Dendritic cell treated with granulocyte-macrophage colony-stimulating factor and Interleukin-4, amounts not matched to agents 40 ng/mL and 50 ng/mL, for 4 days (primary cell): ENCODE results near the gene NPAS3.

Experiments
- H3K27ac Mint-ChIP-seq: one replicate; pipeline ENCODE4 v1.8.0; 2022; ENCODE audit warnings: mild to moderate bottlenecking, mixed read lengths
- H3K27me3 Mint-ChIP-seq: one replicate; pipeline ENCODE4 v1.8.0; 2022; ENCODE audit warnings: mild to moderate bottlenecking, mixed read lengths
- H3K36me3 Mint-ChIP-seq: one replicate; pipeline ENCODE4 v1.8.0; 2022; ENCODE audit warnings: low read depth, mixed read lengths
- H3K4me1 Mint-ChIP-seq: one replicate; pipeline ENCODE4 v1.8.0; 2022; ENCODE audit warnings: low read depth, mixed read lengths
- H3K4me3 Mint-ChIP-seq: one replicate; pipeline ENCODE4 v1.8.0; 2022; ENCODE audit warnings: mild to moderate bottlenecking, moderate library complexity, mixed read lengths
- H3K9me3 Mint-ChIP-seq: one replicate; pipeline ENCODE4 v1.8.0; 2022; ENCODE audit warnings: mixed read lengths
- intact Hi-C: fragments of 100-400 bp; cut with micrococcal nuclease; formaldehyde crosslinking; loops from one replicate; pipeline ENCODE4 v1.15.0; 2022

NPAS3 gene

GRCh38 chr14:33505266-33505962 is 566.7 kb downstream of the NPAS3 start:
- intact Hi-C loops = no loop called here
- H3K9me3 Mint-ChIP-seq = no peaks in the 10 kb centered on the region
- H3K27me3 Mint-ChIP-seq = no peaks in the 10 kb centered on the region
- H3K4me1 Mint-ChIP-seq = no peaks in the 10 kb centered on the region
- H3K4me3 Mint-ChIP-seq = no peak overlapping the region
- no peaks in the 10 kb centered on the region for H3K36me3 Mint-ChIP-seq
- H3K27ac Mint-ChIP-seq = no peak overlapping the region

GRCh38 chr14:33505963-33506329 is 567.3 kb downstream of the NPAS3 start:
- no peaks in the 10 kb centered on the region for H3K27me3 Mint-ChIP-seq
- no peaks in the 10 kb centered on the region for H3K9me3 Mint-ChIP-seq

GRCh38 chr14:33508126-33509062 is 569.7 kb downstream of the NPAS3 start:
- Mint-ChIP-seq H3K4me3 (no peak overlapping the region), H3K4me1 (no peaks in the 10 kb centered on the region), H3K27ac (no peak overlapping the region), H3K36me3 (no peaks in the 10 kb centered on the region), H3K27me3 (no peaks in the 10 kb centered on the region), H3K9me3 (no peaks in the 10 kb centered on the region)
- intact Hi-C loops = no loop called here

More at GRCh38 chr14:33505963-33506329, 567.3 kb downstream of the NPAS3 start:
- no peaks in the 10 kb centered on the region for H3K4me1 Mint-ChIP-seq
- no peaks in the 10 kb centered on the region for H3K36me3 Mint-ChIP-seq
- intact Hi-C loops = no loop called here
- H3K4me3 Mint-ChIP-seq = no peak overlapping the region
- H3K27ac Mint-ChIP-seq = no peak overlapping the region

- no peak overlapping the region for H3K27ac Mint-ChIP-seq
- H3K4me3 Mint-ChIP-seq = no peak overlapping the region
- intact Hi-C loops = no loop called here
- H3K9me3 Mint-ChIP-seq = no peaks in the 10 kb centered on the region
- H3K36me3 Mint-ChIP-seq = no peaks in the 10 kb centered on the region
- H3K27me3 Mint-ChIP-seq = no peaks in the 10 kb centered on the region
- no peaks in the 10 kb centered on the region for H3K4me1 Mint-ChIP-seq
Measured at GRCh38 chr14:33509454-33509853, 570.8 kb downstream of the NPAS3 start.

- H3K36me3 Mint-ChIP-seq = no peaks in the 10 kb centered on the region
- no peaks in the 10 kb centered on the region for H3K4me1 Mint-ChIP-seq
- intact Hi-C loops = no loop called here
Measured at GRCh38 chr14:33510063-33510481, 571.4 kb downstream of the NPAS3 start.

GRCh38 chr14:33510991-33511390 is 572.3 kb downstream of the NPAS3 start:
- Mint-ChIP-seq H3K36me3 (no peaks in the 10 kb centered on the region), H3K4me3 (no peak overlapping the region), H3K4me1 (no peaks in the 10 kb centered on the region), H3K27ac (no peak overlapping the region), H3K9me3 (no peaks in the 10 kb centered on the region), H3K27me3 (no peaks in the 10 kb centered on the region)
- intact Hi-C loops = no loop called here

More at GRCh38 chr14:33510063-33510481, 571.4 kb downstream of the NPAS3 start:
- Mint-ChIP-seq H3K27ac (no peak overlapping the region), H3K27me3 (no peaks in the 10 kb centered on the region), H3K9me3 (no peaks in the 10 kb centered on the region), H3K4me3 (no peak overlapping the region)

- H3K4me1 Mint-ChIP-seq = no peaks in the 10 kb centered on the region
- intact Hi-C loops = no loop called here
Measured at GRCh38 chr14:33511851-33512640, 573.4 kb downstream of the NPAS3 start.

GRCh38 chr14:33515441-33515840 is 576.8 kb downstream of the NPAS3 start:
- no peak overlapping the region for H3K27ac Mint-ChIP-seq
- H3K27me3 Mint-ChIP-seq = no peaks in the 10 kb centered on the region
- intact Hi-C loops = no loop called here
- H3K36me3 Mint-ChIP-seq = no peaks in the 10 kb centered on the region
- no peaks in the 10 kb centered on the region for H3K4me1 Mint-ChIP-seq
- no peaks in the 10 kb centered on the region for H3K9me3 Mint-ChIP-seq
- no peak overlapping the region for H3K4me3 Mint-ChIP-seq

More at GRCh38 chr14:33511851-33512640, 573.4 kb downstream of the NPAS3 start:
- Mint-ChIP-seq H3K27ac (no peak overlapping the region), H3K27me3 (no peaks in the 10 kb centered on the region), H3K9me3 (no peaks in the 10 kb centered on the region), H3K36me3 (no peaks in the 10 kb centered on the region), H3K4me3 (no peak overlapping the region)

- H3K4me3 Mint-ChIP-seq = no peak overlapping the region
- H3K9me3 Mint-ChIP-seq = no peaks in the 10 kb centered on the region
- intact Hi-C loops = no loop called here
- no peak overlapping the region for H3K27ac Mint-ChIP-seq
- H3K4me1 Mint-ChIP-seq = no peaks in the 10 kb centered on the region
- H3K36me3 Mint-ChIP-seq = no peaks in the 10 kb centered on the region
- no peaks in the 10 kb centered on the region for H3K27me3 Mint-ChIP-seq
Measured at GRCh38 chr14:33515899-33516298, 577.2 kb downstream of the NPAS3 start.

- no peak overlapping the region for H3K27ac Mint-ChIP-seq
- intact Hi-C loops = no loop called here
- no peaks in the 10 kb centered on the region for H3K36me3 Mint-ChIP-seq
- no peaks in the 10 kb centered on the region for H3K4me1 Mint-ChIP-seq
- no peak overlapping the region for H3K4me3 Mint-ChIP-seq
- no peaks in the 10 kb centered on the region for H3K27me3 Mint-ChIP-seq
- no peaks in the 10 kb centered on the region for H3K9me3 Mint-ChIP-seq
Measured at GRCh38 chr14:33516898-33517436, 578.3 kb downstream of the NPAS3 start.

GRCh38 chr14:33521192-33521591 is 582.5 kb downstream of the NPAS3 start:
- H3K27ac Mint-ChIP-seq = no peak overlapping the region
- no peaks in the 10 kb centered on the region for H3K9me3 Mint-ChIP-seq
- H3K4me3 Mint-ChIP-seq = no peak overlapping the region
- no peaks in the 10 kb centered on the region for H3K36me3 Mint-ChIP-seq
- H3K4me1 Mint-ChIP-seq = peaks cover 6% of the 10 kb centered on the region
- intact Hi-C loops = no loop called here
- no peaks in the 10 kb centered on the region for H3K27me3 Mint-ChIP-seq

- H3K27me3 Mint-ChIP-seq = no peaks in the 10 kb centered on the region
- intact Hi-C loops = no loop called here
Measured at GRCh38 chr14:33524244-33524643, 585.6 kb downstream of the NPAS3 start.

GRCh38 chr14:33525626-33526025 is 586.9 kb downstream of the NPAS3 start:
- no peak overlapping the region for H3K27ac Mint-ChIP-seq
- H3K9me3 Mint-ChIP-seq = no peaks in the 10 kb centered on the region
- H3K4me1 Mint-ChIP-seq = peaks cover 6% of the 10 kb centered on the region
- H3K4me3 Mint-ChIP-seq = no peak overlapping the region
- no peaks in the 10 kb centered on the region for H3K27me3 Mint-ChIP-seq
- no peaks in the 10 kb centered on the region for H3K36me3 Mint-ChIP-seq
- intact Hi-C loops = no loop called here

More at GRCh38 chr14:33524244-33524643, 585.6 kb downstream of the NPAS3 start:
- H3K4me1 Mint-ChIP-seq = peaks cover 6% of the 10 kb centered on the region
- no peaks in the 10 kb centered on the region for H3K9me3 Mint-ChIP-seq
- H3K27ac Mint-ChIP-seq = no peak overlapping the region
- H3K4me3 Mint-ChIP-seq = no peak overlapping the region
- H3K36me3 Mint-ChIP-seq = no peaks in the 10 kb centered on the region
